GM19395 (cell line): Measurements from ENCODE around the gene RAC2.
A peak's percentile ranks its signal among the peaks of the same experiment; 100 is the strongest.

ENCODE experiments used
- ATAC-seq: cut with Tn5 transposase; IDR thresholded peaks from one replicate; pipeline ENCODE4 v1.9.1; 2021; ENCODE audit warnings: mild to moderate bottlenecking, moderate library complexity; ENCODE audit not compliant: unreplicated experiment

RAC2 gene

DNA sequence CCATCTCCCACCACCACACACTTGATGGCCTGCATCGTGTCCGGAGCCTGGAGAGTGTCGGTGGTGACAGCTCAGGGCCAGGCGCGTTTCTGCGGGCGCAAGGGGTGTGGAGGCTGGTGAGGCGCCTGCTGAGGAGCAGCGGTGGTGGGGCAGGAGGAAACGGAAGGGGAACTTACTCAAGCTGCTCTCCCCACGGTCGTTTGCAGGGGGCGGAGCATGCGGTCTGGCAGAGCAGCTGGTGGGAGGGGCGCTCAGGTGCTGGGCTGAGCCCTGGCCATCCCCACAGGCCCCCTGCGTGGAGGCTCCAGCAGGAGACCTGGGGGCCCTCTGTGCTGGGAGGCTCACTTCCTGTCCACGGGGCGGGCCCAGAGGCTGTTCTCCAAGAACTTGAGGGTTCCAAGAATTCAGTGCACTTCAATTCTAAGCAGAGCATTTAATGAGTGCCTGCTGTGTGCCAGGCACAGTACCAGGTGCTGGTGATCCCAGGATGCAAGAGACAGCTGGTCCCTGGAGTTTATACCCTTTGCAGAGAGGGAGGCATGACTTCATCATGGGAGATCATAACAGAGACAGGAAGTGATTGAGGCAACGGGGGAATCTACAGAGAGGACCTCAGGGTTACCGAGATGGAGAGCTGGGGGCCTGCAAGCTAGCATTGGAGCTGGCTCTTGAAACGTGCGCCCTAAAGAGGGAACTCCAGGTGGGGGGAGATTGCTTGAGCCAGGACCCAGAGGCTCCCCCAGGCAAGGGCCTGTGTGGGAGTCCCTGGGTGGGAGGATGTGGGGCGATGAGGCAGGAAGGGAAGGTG is at the start of gene RAC2:
Gene RAC2, minus strand, starts transcription at position 156 of the 808 bp plus-strand sequence. Its CDS starts 121 bp downstream, at position 35.
- ATAC-seq: peak; percentile 64

DNA sequence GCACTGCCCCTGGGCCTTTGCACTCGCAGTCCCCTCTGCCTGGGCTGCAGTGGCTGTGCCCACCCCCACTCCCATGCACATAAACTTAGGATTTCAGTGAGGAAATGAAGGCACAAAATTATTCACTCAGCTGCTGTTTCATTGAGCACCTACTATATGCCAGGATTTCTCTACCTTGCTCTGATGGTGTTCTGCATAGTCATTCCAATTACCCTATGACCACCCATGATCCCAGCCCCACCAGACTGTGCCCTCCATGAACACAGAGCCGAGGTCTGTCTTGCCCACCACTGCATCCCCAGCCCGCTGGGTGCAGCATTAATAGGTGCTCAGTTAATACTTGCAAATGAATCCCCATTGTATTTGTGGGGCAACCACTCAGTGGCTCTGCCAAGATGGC is 49.1 kb upstream of the RAC2 start:
- ATAC-seq: no peak

DNA sequence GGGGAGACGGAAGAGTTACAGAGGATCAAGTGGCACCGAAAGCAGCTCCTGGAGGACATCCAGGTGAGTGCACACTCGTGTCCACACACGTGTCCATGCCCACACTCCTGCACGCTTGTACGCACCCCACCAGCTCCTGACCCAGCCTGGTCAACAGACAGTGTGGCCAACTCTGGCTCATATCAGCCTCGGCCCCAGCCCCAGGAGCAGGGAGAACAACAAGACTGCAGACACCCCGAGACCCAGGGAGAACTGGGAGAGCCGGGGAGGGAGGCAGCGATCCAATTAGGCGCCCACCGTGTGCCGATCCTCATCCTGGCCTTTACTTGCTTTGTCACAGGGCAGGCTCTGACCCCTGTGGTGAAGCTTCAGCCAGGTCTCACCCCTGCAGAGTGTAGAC is 48.6 kb upstream of the RAC2 start:
- no peak for ATAC-seq

- no peak for ATAC-seq
Measured at GRCh38 chr22:37291559-37292298, 47.7 kb upstream of the RAC2 start.

GRCh38 chr22:37290737-37291136 is 46.7 kb upstream of the RAC2 start:
- no peak for ATAC-seq

DNA sequence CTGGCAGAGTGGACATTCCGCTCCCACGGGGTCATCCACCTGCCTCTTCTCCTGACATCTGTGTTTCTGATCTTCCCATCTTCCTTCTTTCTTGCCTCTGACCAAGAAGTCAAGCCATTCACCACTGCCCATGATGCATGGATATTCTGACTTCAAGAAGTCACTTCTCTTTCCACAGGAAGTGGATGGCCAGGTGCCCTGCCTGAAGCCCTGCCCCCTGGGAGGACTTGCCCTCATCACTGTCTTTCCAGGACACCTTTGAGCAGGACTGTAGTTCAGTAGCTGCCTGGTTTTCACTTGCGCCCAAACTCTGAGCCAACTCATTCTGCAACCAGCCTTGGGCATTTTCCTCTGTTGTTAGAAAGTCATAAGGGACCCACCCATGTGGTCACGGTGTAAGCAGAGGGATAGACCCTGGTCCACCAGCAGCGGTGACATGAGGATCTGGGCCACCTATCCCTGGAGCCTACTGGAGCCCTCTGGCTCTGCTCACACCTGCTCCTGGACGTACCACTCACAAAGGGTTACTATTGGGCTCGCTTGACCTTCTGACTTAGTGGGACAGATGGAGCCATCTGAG is 45.2 kb upstream of the RAC2 start:
- ATAC-seq: no peak

DNA sequence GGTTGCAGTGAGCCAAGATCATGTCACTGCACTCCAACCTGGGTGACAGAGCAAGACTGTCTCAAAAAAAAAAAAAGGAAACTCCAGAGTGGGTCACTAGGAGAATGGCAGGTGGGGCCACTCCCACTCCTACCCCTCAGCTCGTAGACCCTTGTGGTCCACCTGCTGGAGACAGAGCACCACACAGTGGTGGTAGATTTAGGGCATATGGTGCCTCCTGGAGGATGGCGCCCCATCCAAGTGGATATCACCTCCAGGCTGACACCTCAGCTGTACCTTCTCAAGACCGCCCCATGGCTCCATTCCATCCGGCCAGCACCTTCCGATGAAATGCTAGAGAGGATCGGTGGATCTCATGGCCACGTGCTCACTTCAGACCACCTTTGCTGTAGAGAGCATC is 44.5 kb upstream of the RAC2 start:
- no peak for ATAC-seq

DNA sequence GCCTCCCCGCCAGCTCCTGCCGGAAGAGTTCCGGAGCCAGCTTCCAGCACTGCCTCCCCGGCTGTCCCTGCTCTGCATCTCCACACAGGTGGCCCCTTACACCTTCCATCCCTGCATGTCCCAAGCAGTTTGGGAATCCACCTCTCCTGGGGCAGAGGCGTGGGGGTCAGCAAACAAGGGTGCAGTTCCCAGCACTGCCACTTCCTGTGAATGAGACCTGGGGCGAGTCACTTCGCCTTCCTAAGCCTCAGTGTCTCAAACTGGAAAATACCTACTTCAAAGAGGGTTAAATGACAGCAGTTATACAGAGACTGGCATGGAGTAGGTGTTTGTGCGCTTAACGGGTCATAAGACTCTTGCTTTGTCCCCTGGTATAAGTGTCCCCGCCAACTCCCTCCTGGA is 43.5 kb upstream of the RAC2 start:
- ATAC-seq: no peak

- ATAC-seq: no peak
Measured at GRCh38 chr22:37285937-37286336, 41.9 kb upstream of the RAC2 start.

DNA sequence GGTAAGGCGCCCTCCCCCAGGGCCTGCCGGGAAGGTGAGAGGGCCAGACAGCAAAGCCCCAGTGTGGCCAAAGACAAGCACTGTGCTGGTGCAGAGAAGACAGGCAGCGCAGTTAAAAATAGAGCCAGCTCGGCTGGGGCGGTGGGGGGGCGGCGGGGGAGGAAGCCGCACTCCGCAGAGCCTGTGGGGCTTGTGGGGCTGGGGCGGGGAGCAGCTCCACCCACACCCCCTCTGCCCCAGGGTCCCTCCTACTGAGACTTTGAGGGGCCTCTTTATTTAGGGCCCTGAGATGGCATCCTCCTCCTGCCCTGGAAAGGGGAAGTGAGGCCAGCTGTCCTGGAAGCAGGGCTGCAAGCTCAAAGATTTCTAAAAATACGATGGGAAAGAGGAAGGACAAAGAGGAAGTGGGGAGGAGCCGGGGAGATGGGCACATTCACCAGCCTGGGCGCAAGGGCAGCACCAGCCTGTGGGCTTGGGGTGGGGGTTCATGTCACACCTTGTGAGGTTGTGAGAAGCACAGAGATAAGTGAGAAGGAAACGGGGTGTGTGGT is 40.8 kb upstream of the RAC2 start:
- no peak for ATAC-seq

GRCh38 chr22:37284126-37284804 is 40.2 kb upstream of the RAC2 start:
- no peak for ATAC-seq

- no peak for ATAC-seq
Measured at GRCh38 chr22:37283393-37283937, 39.4 kb upstream of the RAC2 start.

DNA sequence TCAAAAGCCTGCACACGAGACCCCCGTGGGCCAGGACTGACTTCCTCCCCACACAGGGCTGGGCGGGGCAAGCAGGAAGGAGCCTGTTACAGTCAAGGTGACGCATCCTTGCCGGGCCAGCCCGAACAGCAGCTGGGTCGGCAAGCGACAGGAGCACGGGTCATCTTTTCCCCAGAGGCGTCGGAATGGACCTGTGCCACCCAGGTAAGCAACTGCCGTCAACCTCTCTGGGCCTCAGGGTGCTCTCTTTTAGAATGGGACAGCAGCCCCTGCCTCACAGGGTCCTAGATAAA is 38.3 kb upstream of the RAC2 start, which contains the start of gene CYTH4:
Gene CYTH4, plus strand, starts transcription at position 124 of the 293 bp plus-strand sequence. Its CDS starts 62 bp downstream, at position 186.
- ATAC-seq: no peak

DNA sequence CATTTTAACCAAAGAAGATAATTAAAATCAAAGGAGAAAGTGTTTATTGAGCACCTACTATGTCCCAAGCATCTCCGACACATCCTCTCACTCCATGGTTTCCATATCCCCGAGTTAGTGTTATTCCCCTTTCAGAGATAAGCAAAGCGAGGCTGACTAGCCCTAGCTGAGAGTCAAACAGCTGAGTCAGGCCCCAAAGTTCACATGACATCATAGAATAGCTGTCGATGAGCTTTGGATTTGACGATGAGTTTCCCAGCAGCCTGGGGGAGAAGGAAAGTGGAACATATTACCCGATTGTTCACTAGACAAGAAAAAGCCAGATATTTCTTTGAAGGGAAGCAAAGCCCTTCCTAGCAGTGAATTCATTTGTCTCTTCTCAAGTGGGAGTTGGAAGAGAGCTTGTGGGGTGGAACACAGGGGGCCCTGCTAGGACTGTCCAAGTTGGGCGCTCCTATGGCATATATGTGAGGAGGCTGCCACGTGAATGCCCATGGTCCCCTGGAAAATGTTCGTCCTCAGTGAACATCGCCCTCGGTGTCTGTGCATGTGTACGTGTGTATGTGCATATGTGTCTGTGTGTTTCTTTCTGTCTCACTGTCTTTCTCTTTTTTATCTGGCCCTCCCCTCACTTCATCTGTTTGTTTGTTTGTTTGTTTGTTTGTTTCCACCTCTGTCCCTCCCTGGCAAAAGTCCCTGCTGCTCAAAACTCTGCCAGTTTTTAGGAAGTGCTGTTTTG is 37.7 kb upstream of the RAC2 start:
- no peak for ATAC-seq

DNA sequence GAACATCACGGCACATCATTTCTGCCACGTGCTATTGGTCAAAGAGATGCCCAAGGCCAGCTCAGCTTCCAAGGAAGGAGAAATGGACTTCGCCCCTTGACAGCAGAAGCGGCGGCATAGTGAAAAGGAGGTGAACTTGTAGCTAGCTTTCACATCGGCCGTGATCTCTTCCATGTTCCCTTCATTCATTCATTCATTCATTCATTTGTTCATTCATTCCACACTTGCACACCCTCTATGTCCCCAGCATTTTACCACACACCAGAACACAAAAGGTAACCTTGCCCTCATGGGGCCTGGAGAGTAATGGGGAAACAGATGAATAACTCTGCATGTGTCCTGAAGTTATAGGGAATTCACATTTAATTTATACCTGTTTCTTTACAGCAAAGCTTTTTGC is 37.1 kb upstream of the RAC2 start:
- no peak for ATAC-seq

- no peak for ATAC-seq
Measured at GRCh38 chr22:37280718-37281117, 36.6 kb upstream of the RAC2 start.

DNA sequence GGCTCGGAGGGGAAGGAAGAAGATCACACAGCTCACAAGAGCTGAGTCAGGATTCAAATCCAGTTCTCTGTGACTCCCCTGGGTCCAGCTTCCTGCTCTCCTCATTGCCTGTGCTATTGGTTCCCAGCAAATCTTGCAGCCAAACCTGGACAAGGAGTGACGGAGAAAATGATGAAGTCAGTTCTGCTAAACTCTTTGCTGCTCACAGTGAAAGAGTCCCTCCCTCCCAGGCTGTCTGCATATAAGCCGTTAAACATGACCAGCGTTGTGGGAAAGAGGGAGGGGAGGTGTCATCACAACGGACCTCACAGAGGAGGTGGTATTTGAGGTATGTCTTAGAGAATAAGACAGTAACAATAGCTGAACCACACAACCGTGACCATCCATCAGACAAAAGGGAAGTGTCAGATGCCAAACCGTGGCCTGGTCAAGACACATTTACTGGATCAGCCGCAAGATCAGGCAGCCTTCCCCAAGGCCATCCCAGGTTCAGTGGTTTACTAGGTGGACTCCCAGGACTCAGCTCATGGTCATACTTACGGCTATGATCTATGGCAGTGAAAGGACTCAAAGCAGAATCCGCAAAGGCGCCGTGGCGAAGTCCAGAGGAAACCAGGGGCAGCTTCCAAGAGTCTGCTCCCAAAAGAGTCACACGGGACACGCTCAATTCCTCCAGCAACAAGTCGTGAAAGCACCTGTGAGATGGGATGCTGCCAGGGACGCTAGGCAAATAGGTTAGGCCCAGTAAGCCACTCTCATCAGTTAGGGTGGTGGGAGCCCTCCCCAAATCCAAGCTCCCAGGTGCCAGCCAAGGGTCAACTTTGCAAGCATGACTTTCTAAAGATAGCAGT is 35.5 kb upstream of the RAC2 start:
- no peak for ATAC-seq

GRCh38 chr22:37278261-37278660 is 34.2 kb upstream of the RAC2 start:
- no peak for ATAC-seq

- no peak for ATAC-seq
Measured at GRCh38 chr22:37277384-37277783, 33.3 kb upstream of the RAC2 start.
